Stimulated activated naive B cell treated with anti-CD40 and anti-IgM and Interleukin-4, amounts not matched to agents 10 μg/mL and 1 μg/mL and 100 μg/mL, for 72 hours (primary cell): Measurements from ENCODE around the gene CCER1.
A peak's percentile ranks its signal among the peaks of the same experiment; 100 is the strongest.

Experiments used
- ATAC-seq, 2 donors: fragments of 150-1000 bp; cut with Tn5 transposase; replicated peaks; 2 replicates each; pipeline ENCODE4 v1.10.0; 2021; ENCODE audit warnings: moderate library complexity in 1 of 2
- DNase-seq: peaks from one replicate; pipeline ENCODE4 v3.0.0; 2021
- H3K27ac Mint-ChIP-seq: one replicate; pipeline ENCODE4 v1.8.0; 2022; ENCODE audit warnings: mild to moderate bottlenecking, mixed read lengths
- H3K27me3 Mint-ChIP-seq, 2 donors: one replicate each; pipeline ENCODE4 v1.8.0; 2022; ENCODE audit warnings: mixed read lengths in 2 of 2
- H3K36me3 Mint-ChIP-seq, 2 donors: one replicate each; pipeline ENCODE4 v1.8.0; 2022; ENCODE audit warnings: mixed read lengths in 2 of 2, mild to moderate bottlenecking in 1 of 2
- H3K4me1 Mint-ChIP-seq, 2 donors: one replicate each; pipeline ENCODE4 v1.8.0; 2022; ENCODE audit warnings: mixed read lengths in 2 of 2, mild to moderate bottlenecking in 1 of 2
- H3K4me3 Mint-ChIP-seq, 2 donors: one replicate each; pipeline ENCODE4 v1.8.0; 2022; ENCODE audit warnings: mild to moderate bottlenecking in 2 of 2, mixed read lengths in 2 of 2, moderate library complexity in 1 of 2
- H3K9me3 Mint-ChIP-seq, 2 donors: one replicate each; pipeline ENCODE4 v1.8.0; 2022; ENCODE audit warnings: mixed read lengths in 2 of 2, mild to moderate bottlenecking in 1 of 2

CCER1 gene

DNA sequence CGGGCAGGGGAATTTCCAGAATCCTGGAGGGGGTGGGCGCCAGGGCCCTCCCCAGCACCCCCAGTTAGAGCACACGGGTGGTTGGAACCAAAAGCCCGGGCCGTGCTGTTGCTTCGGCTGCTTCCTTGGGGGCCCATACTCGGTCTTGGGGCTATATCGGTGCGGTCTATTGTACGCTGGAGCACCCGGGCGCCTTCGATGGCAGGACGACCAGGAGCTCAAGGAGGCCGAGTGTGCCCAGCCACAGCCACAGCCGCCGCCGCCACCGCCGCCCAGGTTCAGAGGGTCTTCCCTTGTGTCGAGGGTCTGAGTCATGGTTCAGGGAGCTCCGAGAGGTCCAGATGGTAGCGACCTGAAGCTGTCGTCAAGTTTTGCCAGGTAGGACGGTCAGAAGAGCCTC lies 548 bp downstream of the CCER1 start:
- Mint-ChIP-seq H3K4me1 (no peaks in the 10 kb centered on the region), H3K36me3 (no peaks in the 10 kb centered on the region), H3K27ac (no peak overlapping the region), H3K9me3 (no peaks in the 10 kb centered on the region), H3K4me3 (no peak overlapping the region), H3K27me3 (peaks cover 5 to 7% of the 10 kb centered on the region in 2 donors)
- ATAC-seq = no peak
- no peak for DNase-seq

DNA sequence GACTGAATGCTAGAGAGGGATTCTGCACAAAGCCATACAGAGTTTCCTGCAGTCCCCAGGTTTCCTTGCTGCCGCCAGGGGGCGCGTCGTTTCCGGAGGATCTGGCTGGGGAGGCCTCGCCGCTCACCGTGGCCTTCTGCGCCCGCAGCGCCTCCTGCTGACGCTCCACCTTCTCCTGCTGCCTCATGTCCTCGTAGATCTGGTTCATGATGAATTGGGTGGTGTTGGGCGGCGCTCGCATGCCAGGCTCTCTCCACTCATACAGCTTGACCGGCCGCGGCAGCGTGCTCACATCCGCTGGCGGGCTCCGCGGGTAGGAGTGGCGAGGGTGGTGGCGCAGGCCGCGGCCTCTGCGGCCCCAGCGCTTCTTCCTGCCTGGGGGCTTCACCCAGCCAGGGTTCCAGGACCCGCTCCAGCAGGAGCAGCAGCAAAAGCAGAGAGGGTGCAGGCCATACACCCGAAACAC lies 987 bp downstream of the CCER1 start:
- Mint-ChIP-seq H3K27ac (no peak overlapping the region), H3K4me3 (no peak overlapping the region), H3K4me1 (no peaks in the 10 kb centered on the region), H3K27me3 (peaks cover 5 to 7% of the 10 kb centered on the region in 2 donors), H3K9me3 (no peaks in the 10 kb centered on the region), H3K36me3 (no peaks in the 10 kb centered on the region)
- DNase-seq (no peak), ATAC-seq (peak in 1 of 2 donors; percentile 12)

DNA sequence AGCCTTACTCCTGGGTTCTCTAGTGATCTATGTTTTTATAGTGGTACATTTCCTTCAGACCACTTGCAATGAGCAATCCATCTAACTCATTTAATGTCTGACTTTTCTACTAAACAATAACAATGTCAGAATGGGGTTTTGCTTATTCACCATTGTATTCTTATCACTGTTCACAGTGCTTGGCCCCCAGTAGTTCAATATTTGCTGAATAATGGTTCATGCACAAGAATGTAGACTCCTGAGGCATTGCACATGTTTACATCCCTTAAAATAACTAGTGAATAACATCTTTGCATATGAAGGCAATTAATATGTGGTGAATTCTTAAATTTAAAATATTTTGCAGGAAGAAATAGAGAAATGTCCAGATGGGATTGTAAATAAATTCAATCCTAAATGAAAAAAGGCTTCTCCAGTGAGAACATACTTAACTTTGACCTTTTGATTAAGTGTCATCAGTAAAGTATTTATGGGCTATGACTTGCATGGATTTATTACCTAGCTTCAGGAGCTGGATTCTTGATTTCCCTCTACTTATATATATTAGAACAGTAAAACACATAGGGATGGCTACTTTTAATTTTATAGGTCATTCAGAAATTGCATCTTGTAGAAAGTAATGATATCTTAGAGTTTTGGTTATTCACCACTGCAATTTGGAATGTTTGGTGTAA lies 3.4 kb downstream of the CCER1 start:
- Mint-ChIP-seq H3K9me3 (no peaks in the 10 kb centered on the region), H3K4me1 (no peaks in the 10 kb centered on the region), H3K4me3 (no peak overlapping the region), H3K27ac (no peak overlapping the region), H3K36me3 (no peaks in the 10 kb centered on the region), H3K27me3 (peaks cover 5 to 7% of the 10 kb centered on the region in 2 donors)
- DNase-seq (no peak), ATAC-seq (no peak)

DNA sequence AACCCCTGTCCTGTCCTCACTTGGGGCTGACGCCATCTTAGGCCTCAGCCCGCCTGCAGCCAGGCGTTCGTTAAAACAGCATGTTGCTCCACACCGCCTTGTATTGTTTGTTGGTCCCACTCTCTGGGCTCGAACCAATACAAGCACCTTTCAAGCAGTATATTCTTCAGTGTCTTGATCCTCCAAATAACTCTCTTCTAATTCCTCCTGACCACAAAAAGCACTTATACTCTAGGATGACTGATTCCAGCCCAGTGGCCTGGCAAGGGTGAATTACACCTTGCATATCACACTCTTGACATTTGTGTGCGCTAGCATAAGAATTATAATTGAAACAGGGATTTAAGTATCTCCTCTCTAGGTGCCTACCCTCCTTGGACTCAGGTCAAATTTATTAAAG lies 7.1 kb downstream of the CCER1 start:
- Mint-ChIP-seq H3K27me3 (no peaks in the 10 kb centered on the region), H3K4me1 (no peaks in the 10 kb centered on the region), H3K4me3 (no peak overlapping the region), H3K27ac (no peak overlapping the region), H3K36me3 (no peaks in the 10 kb centered on the region), H3K9me3 (no peaks in the 10 kb centered on the region)
- no peak for ATAC-seq
- DNase-seq = no peak

DNA sequence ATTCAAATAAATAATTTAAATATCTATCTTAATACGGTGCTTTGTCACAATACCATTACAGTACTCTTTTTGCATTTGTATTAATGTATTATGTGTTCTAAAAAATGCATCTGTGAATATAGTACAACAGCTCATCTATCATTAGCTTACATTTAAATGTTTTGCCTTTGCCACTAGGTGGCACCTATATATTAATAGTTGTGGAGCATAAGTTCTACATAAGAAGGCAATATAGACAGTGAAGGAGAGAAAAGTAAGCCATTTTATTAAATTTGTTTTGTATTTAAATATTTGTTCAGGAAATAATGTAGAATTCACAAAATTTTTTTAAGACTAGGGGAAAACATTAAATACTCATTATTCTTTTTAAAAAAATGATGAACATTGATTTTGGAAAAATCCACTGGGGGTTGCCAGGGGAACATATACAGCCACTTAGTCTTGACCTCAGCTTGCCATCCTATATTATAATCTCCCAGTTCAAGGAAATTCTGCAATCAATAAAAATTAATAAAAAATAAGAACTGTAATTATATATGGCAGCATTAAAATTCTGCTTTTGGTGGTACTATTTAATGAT lies 9.8 kb downstream of the CCER1 start:
- Mint-ChIP-seq H3K36me3 (no peaks in the 10 kb centered on the region), H3K27me3 (no peaks in the 10 kb centered on the region), H3K9me3 (no peaks in the 10 kb centered on the region), H3K4me1 (no peaks in the 10 kb centered on the region), H3K4me3 (no peak overlapping the region), H3K27ac (no peak overlapping the region)
- no peak for DNase-seq
- ATAC-seq = peak; percentile 69 to 70

DNA sequence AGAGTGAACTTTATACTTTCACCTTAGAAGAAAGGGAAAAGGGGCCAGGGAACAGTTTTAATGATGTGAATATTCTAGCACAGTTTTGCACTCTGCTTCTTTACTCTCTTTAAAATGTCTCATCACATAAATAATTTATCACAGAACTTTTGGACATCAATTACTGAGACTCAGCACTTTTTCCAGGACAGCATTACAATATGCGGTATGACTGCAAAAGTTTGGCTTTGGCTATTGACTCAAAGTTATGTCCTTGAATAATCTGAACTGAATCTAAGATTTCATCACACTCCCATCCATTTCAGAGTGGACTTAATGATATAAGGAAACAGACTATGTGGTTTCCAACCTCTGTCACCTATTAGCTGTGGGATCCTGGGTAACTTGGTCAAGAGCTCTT lies 11.7 kb downstream of the CCER1 start:
- DNase-seq = no peak
- no peak overlapping the region for H3K4me3 Mint-ChIP-seq
- no peak for ATAC-seq
- no peak overlapping the region for H3K27ac Mint-ChIP-seq
- H3K9me3 Mint-ChIP-seq = no peaks in the 10 kb centered on the region
- no peaks in the 10 kb centered on the region for H3K4me1 Mint-ChIP-seq
- H3K27me3 Mint-ChIP-seq = peaks cover 5 to 6% of the 10 kb centered on the region in 2 donors
- H3K36me3 Mint-ChIP-seq = no peaks in the 10 kb centered on the region

DNA sequence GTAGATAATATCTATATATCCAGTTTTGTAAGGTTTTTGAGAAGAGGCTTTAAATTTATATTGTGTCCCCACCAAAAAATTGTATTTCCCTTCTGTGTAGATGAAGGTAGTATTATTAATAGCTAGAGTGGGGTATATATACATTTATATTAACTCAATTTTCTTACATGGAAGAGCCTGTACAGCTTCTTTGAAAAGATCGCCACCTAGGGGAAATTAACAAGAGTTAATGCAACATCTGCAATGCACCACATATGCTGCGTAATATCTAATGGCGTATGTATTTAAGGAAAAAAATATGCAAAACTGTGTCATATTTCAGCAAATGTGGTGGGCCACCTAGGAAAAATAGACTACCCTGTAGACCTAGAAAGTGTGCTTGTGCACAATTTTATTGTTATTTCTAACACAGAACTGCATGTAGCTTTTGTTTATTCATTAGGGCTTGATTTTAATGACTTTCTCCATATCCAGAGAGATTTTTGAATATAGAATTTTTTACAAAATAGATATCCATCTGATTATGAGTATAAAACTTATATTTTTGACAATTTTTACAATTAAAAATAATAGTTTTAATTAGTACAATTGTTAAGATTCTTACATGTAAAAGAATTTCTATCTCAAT lies 14.0 kb downstream of the CCER1 start:
- Mint-ChIP-seq H3K27me3 (peaks cover 10 to 15% of the 10 kb centered on the region in 2 donors), H3K9me3 (no peaks in the 10 kb centered on the region), H3K36me3 (no peaks in the 10 kb centered on the region), H3K4me1 (no peaks in the 10 kb centered on the region), H3K4me3 (no peak overlapping the region), H3K27ac (no peak overlapping the region)
- ATAC-seq (peak; percentile 72 to 73), DNase-seq (no peak)

DNA sequence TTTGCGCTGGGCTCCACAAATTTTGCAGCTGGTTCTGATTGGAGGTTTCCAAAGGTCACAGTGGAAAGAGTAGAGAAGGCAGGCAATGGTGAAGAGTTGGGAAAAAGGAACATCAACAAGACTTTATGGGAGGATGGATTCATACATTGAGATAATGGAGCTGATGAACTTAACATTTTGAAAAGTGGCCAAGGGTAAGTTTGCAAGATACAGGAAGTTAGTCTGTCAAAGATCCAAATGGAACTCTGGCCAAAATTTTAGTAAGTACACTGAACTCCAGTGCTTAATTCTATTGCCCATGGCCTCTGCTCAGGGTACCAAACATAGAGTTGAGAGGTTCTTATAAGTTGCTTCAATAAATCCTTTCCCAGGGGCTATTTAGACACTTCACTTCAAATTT lies 15.6 kb downstream of the CCER1 start:
- Mint-ChIP-seq H3K9me3 (no peaks in the 10 kb centered on the region), H3K4me1 (no peaks in the 10 kb centered on the region), H3K36me3 (no peaks in the 10 kb centered on the region), H3K27me3 (peaks cover 14 to 25% of the 10 kb centered on the region in 2 donors), H3K27ac (no peak overlapping the region), H3K4me3 (no peak overlapping the region)
- ATAC-seq = no peak
- no peak for DNase-seq

DNA sequence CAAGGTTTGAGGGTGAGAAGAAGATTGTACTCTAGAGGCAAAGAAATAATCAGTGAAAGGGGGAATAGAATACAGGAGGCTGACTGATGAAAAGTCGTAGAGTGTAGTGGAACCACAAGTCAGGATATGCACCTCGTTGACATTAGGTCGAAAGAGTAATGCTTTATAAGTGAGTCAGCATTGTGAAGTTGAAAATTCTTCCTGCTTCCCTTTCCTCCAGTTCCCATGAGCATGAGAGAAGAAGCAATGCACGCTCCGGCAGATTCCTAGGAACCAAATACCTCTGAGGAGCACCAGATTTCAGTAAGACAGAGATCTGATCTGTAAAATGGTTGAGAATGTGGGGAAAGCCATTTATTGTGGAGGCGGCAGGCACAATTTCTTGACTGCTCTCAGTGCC lies 16.5 kb downstream of the CCER1 start:
- ATAC-seq = no peak
- H3K36me3 Mint-ChIP-seq = no peaks in the 10 kb centered on the region
- no peaks in the 10 kb centered on the region for H3K9me3 Mint-ChIP-seq
- no peak overlapping the region for H3K4me3 Mint-ChIP-seq
- no peaks in the 10 kb centered on the region for H3K4me1 Mint-ChIP-seq
- no peak overlapping the region for H3K27ac Mint-ChIP-seq
- DNase-seq = no peak
- peaks cover 19 to 25% of the 10 kb centered on the region in 2 donors for H3K27me3 Mint-ChIP-seq

DNA sequence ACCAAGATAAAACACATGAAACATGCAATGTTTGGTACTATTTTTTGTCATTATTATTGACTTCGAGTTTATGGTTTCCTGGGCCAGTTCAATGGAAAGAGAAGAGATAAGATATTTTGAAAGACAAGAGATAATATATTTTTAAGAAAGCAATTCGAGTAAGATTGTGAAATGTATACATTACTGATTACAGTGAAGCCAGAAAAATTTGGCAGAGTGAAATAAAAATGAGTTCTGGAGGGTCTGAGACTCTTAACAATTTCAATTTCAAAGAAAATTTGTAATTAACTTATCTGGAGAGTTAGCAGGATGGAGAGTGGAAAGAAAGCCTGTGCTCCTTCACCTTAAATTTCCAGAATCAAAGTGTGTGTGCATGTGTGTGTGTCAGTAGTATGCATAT lies 17.3 kb downstream of the CCER1 start:
- ATAC-seq (no peak), DNase-seq (no peak)
- Mint-ChIP-seq H3K27ac (no peak overlapping the region), H3K27me3 (peaks cover 19 to 25% of the 10 kb centered on the region in 2 donors), H3K4me1 (no peaks in the 10 kb centered on the region), H3K9me3 (no peaks in the 10 kb centered on the region), H3K4me3 (no peak overlapping the region), H3K36me3 (no peaks in the 10 kb centered on the region)

DNA sequence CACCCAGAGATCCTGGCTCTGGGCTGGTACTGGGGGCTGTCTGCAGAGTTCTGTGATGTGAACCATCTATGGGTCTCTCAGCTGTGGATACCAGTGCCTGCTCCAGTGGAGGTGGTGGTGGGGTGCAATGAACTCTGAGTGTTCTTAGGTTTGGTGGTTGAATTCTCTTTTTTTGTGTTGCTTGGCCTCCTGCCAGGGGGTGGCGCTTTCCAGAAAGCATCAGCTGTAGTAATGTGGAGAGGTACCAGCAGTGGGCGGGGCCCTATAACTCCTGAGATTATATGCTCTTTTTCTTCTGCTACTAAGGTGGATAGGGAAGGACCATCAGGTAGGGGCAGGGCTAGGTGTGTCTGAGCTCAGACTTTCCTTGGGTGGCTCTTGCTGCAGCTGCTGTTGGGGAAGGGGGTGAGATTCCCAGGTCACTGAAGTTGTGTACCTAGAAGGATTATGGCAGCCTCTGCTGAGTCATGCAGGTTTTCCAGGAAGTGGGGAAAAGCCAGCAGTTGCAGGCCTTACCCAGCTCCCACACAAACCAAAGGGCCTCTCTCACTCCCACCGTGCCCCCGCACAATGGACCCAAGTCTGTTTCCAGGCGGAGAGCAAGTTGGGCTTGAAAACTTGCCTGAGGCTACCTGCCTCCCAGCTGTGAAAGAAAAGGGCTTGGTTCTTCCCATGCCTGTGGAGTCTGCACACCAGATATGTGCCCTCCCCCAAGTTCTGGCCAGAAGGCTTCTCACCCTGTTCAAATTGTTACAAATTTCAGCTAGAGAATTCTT lies 18.6 kb downstream of the CCER1 start:
- H3K36me3 Mint-ChIP-seq = no peaks in the 10 kb centered on the region
- ATAC-seq (no peak), DNase-seq (no peak)
- H3K27ac Mint-ChIP-seq = no peak overlapping the region
- H3K4me3 Mint-ChIP-seq = no peak overlapping the region
- H3K4me1 Mint-ChIP-seq = no peaks in the 10 kb centered on the region
- peaks cover 0 to 1% of the 10 kb centered on the region in 2 donors for H3K9me3 Mint-ChIP-seq
- peaks cover 19 to 25% of the 10 kb centered on the region in 2 donors for H3K27me3 Mint-ChIP-seq

DNA sequence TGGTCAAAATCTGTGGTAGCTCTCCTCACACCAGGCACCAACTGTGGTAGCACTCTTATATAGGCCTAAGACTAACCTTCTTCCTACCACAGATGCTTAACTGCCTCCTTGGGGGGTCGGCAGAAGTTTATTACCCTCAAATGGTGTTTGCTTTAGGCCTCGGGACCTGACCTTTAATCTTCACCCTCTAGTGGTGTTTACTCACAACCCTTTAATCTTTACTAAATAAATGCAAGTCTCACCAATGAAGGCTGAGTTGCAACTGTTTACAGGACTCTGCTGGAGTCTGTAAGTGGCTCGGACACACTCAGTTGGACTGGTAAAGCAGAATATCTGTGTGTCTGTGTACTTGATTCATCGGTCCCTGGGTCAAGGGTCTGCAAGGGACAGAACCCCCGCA lies 29.4 kb downstream of the CCER1 start:
- no peak for ATAC-seq
- H3K36me3 Mint-ChIP-seq = no peaks in the 10 kb centered on the region
- no peak for DNase-seq
- no peaks in the 10 kb centered on the region for H3K4me1 Mint-ChIP-seq
- H3K27ac Mint-ChIP-seq = no peak overlapping the region
- no peak overlapping the region for H3K4me3 Mint-ChIP-seq
- H3K9me3 Mint-ChIP-seq = peaks cover 11 to 13% of the 10 kb centered on the region in 2 donors
- peaks cover 0 to 9% of the 10 kb centered on the region in 2 donors for H3K27me3 Mint-ChIP-seq

DNA sequence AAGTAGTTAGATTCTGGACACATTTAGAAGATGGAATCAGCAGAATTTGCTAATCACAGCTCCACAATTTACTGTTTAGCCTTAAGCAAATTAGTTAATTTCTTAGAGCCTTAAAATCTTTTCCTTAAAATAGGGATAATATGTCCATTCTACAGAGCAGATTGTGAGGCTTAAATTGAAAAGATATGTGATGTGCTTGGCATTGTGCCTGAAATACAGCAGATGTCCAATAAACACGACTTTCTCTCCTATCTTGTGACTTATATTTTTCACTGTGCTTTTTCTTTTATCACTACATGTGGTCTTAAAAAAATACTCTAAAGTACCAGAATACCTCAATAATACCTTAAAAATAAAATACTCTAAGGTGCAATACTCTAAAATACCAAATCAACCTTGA lies 30.6 kb downstream of the CCER1 start:
- Mint-ChIP-seq H3K4me1 (no peaks in the 10 kb centered on the region), H3K36me3 (no peaks in the 10 kb centered on the region), H3K9me3 (peaks cover 5 to 8% of the 10 kb centered on the region in 2 donors), H3K27me3 (peaks cover 0 to 9% of the 10 kb centered on the region in 2 donors), H3K27ac (no peak overlapping the region), H3K4me3 (no peak overlapping the region)
- no peak for DNase-seq
- ATAC-seq = no peak

DNA sequence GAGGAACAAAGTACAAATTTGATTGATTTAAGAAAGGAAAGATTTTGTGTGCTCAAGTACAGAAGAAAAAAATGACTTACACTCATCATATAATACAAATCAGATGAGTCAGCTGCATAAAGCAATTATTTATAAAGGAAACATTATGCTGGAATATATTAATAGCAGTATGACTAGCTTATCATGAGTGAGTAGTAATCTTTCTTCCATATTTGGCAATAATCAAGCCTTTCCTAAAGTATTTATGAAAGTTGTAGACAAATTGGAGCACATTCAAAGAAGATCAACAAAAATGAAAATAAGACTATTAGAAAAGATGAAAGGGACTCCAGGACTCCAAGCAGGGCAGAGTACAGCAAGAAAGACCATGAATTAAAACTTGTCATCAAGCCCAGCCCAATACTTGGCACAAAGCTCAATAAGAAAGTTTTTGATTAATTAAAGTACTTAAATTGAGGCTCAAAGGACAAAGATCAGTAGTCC lies 32.8 kb downstream of the CCER1 start:
- Mint-ChIP-seq H3K27ac (no peak overlapping the region), H3K4me1 (no peaks in the 10 kb centered on the region), H3K9me3 (no peaks in the 10 kb centered on the region), H3K27me3 (peaks cover 9% of the 10 kb centered on the region in 2 donors), H3K36me3 (no peaks in the 10 kb centered on the region), H3K4me3 (no peak overlapping the region)
- ATAC-seq (no peak), DNase-seq (no peak)
